Panc1 (cell line): ENCODE data around the gene E2F6. TPM values are rescaled to one million over a fixed set of nuclear protein-coding genes. Genes with fewer than 3 reads are reported as not detected.

Experiments
- ATAC-seq: fragments of 200-7000 bp; cut with Tn5 transposase; 2 replicates; pipeline ENCODE4 v1.9.1; 2020; ENCODE audit warnings: mild to moderate bottlenecking, moderate library complexity
- BruUV-seq: library from RNA; stranded (reverse); fragments of 400-500 nt; replicated peaks from 2 replicates; lab custom pipeline; 2021; lab: Mats Ljungman, UMichigan
- CTCF ChIA-PET: fragments of 300-600 bp; sonication (Branson Sonifier 250); formaldehyde crosslinking; loops from one replicate; lab custom pipeline; 2022; ENCODE audit warnings: antibody characterized with exemption; lab: Charles Lee
- POLR2A ChIA-PET: fragments of 300-600 bp; sonication (Branson Sonifier 250); formaldehyde crosslinking; loops from one replicate; lab custom pipeline; 2022; ENCODE audit warnings: antibody characterized with exemption; lab: Charles Lee
- DNase-seq: peaks from one replicate; pipeline ENCODE4 v3.0.0-alpha.2; 2010; ENCODE audit warnings: low read depth, low spot score
- H3K27ac ChIP-seq: 2 replicates; pipeline ENCODE4 v1.5.1; 2011; ENCODE audit warnings: mild to moderate bottlenecking, low read length, inconsistent platforms
- H3K27me3 ChIP-seq: fragments of 200-500 bp; sonication (Bioruptor generic); 2 replicates; pipeline ENCODE4 v1.6.0; 2014; ENCODE audit warnings: low read length, inconsistent platforms; ENCODE audit not compliant: control insufficient read depth, insufficient read depth
- H3K36me3 ChIP-seq: fragments of 200-500 bp; sonication (Bioruptor generic); 2 replicates; pipeline ENCODE4 v1.5.1; 2014; ENCODE audit warnings: inconsistent platforms, mild to moderate bottlenecking, low read length, moderate library complexity; ENCODE audit not compliant: control insufficient read depth, insufficient read depth
- H3K4me1 ChIP-seq: 2 replicates; pipeline ENCODE4 v1.5.1; 2011; ENCODE audit warnings: inconsistent platforms, mild to moderate bottlenecking, low read length, moderate library complexity; ENCODE audit not compliant: control insufficient read depth, insufficient read depth
- H3K4me3 ChIP-seq, 2 experiments: 2 replicates each; pipeline ENCODE4 v1.5.1; 2011 to 2012; ENCODE audit warnings: low read depth in 2 of 2, low read length in 2 of 2, mild to moderate bottlenecking in 2 of 2, inconsistent platforms in 1 of 2, moderate library complexity in 1 of 2
- H3K9me3 ChIP-seq: fragments of 200-500 bp; sonication (Bioruptor generic); 2 replicates; pipeline ENCODE4 v1.5.1; 2014; ENCODE audit warnings: low read depth, mild to moderate bottlenecking, inconsistent platforms, low read length, moderate library complexity; ENCODE audit not compliant: control insufficient read depth, insufficient read depth
- POLR2AphosphoS5 ChIP-seq: IDR thresholded peaks from 2 replicates; pipeline ENCODE4 v1.6.1; 2012; ENCODE audit warnings: mild to moderate bottlenecking, low read depth, low read length, moderate library complexity
- SIN3A ChIP-seq: IDR thresholded peaks from 2 replicates; pipeline ENCODE4 v1.6.1; 2012; ENCODE audit warnings: low read depth, mild to moderate bottlenecking, low read length, moderate library complexity, borderline replicate concordance; ENCODE audit not compliant: insufficient read depth
- TCF7L2 ChIP-seq: IDR thresholded peaks from 2 replicates; pipeline ENCODE4 v1.6.1; 2011; ENCODE audit warnings: mild to moderate bottlenecking, low read depth, low read length, inconsistent platforms
- in situ Hi-C: cut with HindIII; loops from 2 replicates; pipeline ENCODE4 v1.10.0; 2016; ENCODE audit warnings: low sequenced_read_pairs, low pct_unique_long_range_greater_than_20kb
- intact Hi-C: fragments of 100-400 bp; cut with micrococcal nuclease; formaldehyde crosslinking; loops from one replicate; pipeline ENCODE4 v1.10.0; 2022; ENCODE audit not compliant: unreplicated experiment
- total RNA-seq: library from RNA; stranded (reverse); gene quantifications from one replicate; pipeline ENCODE4 v1.2.1, GENCODE V29; 2021; ENCODE audit not compliant: unreplicated experiment
- TF ChIP-seq, protein P1 (sequence below), 2 experiments: IDR thresholded peaks; 2 replicates each; pipeline ENCODE4 v1.6.1; 2011 to 2012; ENCODE audit warnings: low read depth in 2 of 2, control low read depth in 1 of 2, low read length in 1 of 2, mild to moderate bottlenecking in 1 of 2, moderate library complexity in 1 of 2; ENCODE audit not compliant: insufficient read depth in 1 of 2
- TF ChIP-seq, protein P2 (sequence below): fragments of 450-650 bp; IDR thresholded peaks from 2 replicates; pipeline ENCODE4 v1.5.1; 2017; ENCODE audit warnings: mild to moderate bottlenecking

Gene E2F6
- total RNA-seq, 1 experiment from 2014 or later: 23.9 TPM

DNA sequence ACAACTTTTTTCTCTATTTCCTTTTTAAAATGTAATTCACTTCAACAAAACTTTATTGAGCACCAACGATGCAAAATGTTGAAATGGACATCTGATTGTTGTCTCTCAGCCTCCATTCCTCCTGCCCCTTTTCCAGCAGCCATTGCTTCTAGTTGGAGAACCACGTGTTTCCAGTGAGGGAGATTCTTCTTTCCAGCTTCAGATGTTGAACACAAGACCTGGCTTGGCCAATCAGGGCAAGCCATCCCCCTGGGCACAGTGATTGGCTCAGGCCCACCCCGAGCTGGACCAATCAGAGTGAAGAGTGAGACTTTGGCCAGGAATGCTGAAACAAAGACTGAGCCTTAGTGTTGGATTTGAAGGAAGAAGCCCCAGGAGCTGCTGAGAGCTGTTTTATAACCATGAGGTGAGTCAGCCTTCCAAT lies 59.0 kb downstream of the E2F6 start:
- ChIA-PET POLR2A (no interaction called here), CTCF (interaction anchor here (0.6 kb wide), 1 partner anchor 152 kb away, joined by 8 read pairs; no protein-coding TSS in a partner anchor)
- Histone ChIP-seq H3K27me3 (no peaks in the 10 kb centered on the region), H3K9me3 (no peaks in the 10 kb centered on the region), H3K4me1 (peaks cover 5% of the 10 kb centered on the region; the same call in 1 of the 2 replicates), H3K27ac (no peak overlapping the region), H3K4me3 (no peak overlapping the region), H3K36me3 (no peaks in the 10 kb centered on the region)
- ATAC-seq (no peak), DNase-seq (no peak)
- TF ChIP-seq TCF7L2 (no peak), SIN3A (no peak), POLR2AphosphoS5 (no peak)
- TF ChIP-seq, protein P1, sequence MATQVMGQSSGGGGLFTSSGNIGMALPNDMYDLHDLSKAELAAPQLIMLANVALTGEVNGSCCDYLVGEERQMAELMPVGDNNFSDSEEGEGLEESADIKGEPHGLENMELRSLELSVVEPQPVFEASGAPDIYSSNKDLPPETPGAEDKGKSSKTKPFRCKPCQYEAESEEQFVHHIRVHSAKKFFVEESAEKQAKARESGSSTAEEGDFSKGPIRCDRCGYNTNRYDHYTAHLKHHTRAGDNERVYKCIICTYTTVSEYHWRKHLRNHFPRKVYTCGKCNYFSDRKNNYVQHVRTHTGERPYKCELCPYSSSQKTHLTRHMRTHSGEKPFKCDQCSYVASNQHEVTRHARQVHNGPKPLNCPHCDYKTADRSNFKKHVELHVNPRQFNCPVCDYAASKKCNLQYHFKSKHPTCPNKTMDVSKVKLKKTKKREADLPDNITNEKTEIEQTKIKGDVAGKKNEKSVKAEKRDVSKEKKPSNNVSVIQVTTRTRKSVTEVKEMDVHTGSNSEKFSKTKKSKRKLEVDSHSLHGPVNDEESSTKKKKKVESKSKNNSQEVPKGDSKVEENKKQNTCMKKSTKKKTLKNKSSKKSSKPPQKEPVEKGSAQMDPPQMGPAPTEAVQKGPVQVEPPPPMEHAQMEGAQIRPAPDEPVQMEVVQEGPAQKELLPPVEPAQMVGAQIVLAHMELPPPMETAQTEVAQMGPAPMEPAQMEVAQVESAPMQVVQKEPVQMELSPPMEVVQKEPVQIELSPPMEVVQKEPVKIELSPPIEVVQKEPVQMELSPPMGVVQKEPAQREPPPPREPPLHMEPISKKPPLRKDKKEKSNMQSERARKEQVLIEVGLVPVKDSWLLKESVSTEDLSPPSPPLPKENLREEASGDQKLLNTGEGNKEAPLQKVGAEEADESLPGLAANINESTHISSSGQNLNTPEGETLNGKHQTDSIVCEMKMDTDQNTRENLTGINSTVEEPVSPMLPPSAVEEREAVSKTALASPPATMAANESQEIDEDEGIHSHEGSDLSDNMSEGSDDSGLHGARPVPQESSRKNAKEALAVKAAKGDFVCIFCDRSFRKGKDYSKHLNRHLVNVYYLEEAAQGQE (IDR thresholded peaks at IDR 0.05; ENCODE audit: insufficient read depth in 1 of 2, low read depth in 2 of 2, low read length in 1 of 2): no peak
- TF ChIP-seq, protein P2, sequence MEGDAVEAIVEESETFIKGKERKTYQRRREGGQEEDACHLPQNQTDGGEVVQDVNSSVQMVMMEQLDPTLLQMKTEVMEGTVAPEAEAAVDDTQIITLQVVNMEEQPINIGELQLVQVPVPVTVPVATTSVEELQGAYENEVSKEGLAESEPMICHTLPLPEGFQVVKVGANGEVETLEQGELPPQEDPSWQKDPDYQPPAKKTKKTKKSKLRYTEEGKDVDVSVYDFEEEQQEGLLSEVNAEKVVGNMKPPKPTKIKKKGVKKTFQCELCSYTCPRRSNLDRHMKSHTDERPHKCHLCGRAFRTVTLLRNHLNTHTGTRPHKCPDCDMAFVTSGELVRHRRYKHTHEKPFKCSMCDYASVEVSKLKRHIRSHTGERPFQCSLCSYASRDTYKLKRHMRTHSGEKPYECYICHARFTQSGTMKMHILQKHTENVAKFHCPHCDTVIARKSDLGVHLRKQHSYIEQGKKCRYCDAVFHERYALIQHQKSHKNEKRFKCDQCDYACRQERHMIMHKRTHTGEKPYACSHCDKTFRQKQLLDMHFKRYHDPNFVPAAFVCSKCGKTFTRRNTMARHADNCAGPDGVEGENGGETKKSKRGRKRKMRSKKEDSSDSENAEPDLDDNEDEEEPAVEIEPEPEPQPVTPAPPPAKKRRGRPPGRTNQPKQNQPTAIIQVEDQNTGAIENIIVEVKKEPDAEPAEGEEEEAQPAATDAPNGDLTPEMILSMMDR: no peak
- in situ Hi-C loops: no loop called here
- intact Hi-C loops: no loop called here
- no TSS peak for BruUV-seq

DNA sequence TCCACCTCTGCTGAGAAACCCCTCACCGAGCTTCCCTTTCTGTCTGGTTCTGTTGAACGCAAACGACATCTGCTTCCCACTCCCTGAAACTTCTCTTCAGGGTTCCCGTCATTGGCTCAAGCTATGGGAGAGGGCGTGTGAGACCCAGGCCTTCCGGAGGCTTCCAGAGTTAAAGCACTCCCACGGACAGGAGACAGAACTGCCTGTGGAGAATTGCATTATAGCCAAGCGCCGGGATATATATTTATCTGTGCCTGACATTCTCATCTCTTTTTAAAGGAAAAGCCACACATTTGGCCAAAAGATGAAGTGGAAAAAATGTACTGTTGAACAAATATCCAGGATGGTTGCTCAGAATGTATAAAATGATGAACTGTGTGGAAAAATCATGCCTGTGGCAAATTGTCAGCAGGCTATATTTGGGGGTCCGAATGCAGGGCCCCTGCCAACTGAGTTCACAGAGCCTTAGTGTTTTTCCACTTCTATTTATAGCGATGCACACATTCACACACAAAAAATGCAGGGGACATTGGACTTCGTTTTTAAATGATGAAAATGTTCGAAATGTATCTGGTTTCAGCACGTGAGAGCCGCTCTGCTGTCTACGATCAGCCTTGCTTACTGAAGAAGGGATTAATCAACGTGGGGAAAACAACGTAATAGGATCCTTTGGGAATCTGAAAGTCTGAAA lies 59.5 kb downstream of the E2F6 start:
- BruUV-seq: no TSS peak
- ChIA-PET CTCF (interaction anchor here (0.6 kb wide), 1 partner anchor 152 kb away, joined by 8 read pairs; no protein-coding TSS in a partner anchor), POLR2A (no interaction called here)
- no peak for TF ChIP-seq POLR2AphosphoS5
- no peak for TF ChIP-seq SIN3A
- TF ChIP-seq, protein P2: no peak
- TF ChIP-seq, protein P1 (IDR thresholded peaks at IDR 0.05; ENCODE audit: insufficient read depth in 1 of 2, low read depth in 2 of 2, low read length in 1 of 2): no peak
- no peak for TF ChIP-seq TCF7L2
- no peaks in the 10 kb centered on the region for H3K36me3 ChIP-seq
- no peak for ATAC-seq
- no peaks in the 10 kb centered on the region for H3K27me3 ChIP-seq
- no peak for DNase-seq
- no peak overlapping the region for H3K4me3 ChIP-seq
- peaks cover under 1% of the 10 kb centered on the region; the same call in 1 of the 2 replicates for H3K4me1 ChIP-seq
- in situ Hi-C loops: no loop called here
- no peak overlapping the region for H3K27ac ChIP-seq
- no peaks in the 10 kb centered on the region for H3K9me3 ChIP-seq
- intact Hi-C loops: no loop called here
